ENCODE results near the gene ISL1.

The ISL1 gene

DNA sequence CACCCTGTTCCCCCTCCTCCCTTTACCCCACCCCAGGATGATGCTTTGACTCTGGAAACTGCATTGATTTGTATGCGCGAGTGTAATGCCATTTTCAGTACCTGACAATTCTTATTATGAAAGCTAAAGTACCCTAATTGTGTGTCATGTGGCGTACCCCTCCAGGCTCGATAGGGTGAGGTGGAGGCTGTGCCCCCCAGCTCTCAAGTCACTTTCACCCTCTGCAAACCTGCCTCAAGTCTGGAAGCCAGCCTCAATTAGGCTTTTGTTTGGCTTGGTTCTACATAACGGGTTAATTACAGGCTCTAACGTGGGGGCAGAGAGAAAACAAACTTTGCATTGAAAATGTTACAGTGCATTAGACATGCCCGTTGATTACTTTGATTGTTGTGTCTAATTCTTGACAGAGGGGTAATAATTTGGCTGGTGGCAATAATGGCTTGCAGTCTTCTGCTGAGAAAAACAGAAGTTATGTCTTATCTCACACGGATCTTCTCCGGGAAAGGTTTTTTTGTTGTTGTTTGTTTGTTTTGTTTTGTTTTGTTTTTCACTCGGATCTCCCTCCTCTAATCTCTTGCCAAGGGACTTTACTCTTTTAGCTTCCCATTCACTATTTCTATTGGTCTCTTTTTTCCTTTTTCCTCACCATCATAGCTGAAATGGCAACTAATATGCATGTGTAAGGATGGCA lies 12.6 kb downstream of the ISL1 start:
- H3K27me3 ChIP-seq (ENCODE audit: insufficient read depth, low read length, poor library complexity) = no peaks in the 10 kb centered on the region
- H3K36me3 ChIP-seq (ENCODE audit: insufficient read depth, low read length) = no peaks in the 10 kb centered on the region
- no peak overlapping the region for H3K4me3 ChIP-seq (ENCODE audit: low read depth in 1 of 2, low read length in 2 of 2)
- H3K27ac ChIP-seq (ENCODE audit: low read length) = no peak overlapping the region
- DNase-seq (no peak), ATAC-seq (ENCODE audit: insufficient read depth, low read depth) (no peak)
- no peaks in the 10 kb centered on the region for H3K79me2 ChIP-seq (ENCODE audit: insufficient read depth, low read length)
- no peaks in the 10 kb centered on the region for H3K4me1 ChIP-seq (ENCODE audit: insufficient read depth, low read length)
- H4K20me1 ChIP-seq (ENCODE audit: insufficient read depth, low read length) = no peaks in the 10 kb centered on the region
- TF ChIP-seq, protein P1, sequence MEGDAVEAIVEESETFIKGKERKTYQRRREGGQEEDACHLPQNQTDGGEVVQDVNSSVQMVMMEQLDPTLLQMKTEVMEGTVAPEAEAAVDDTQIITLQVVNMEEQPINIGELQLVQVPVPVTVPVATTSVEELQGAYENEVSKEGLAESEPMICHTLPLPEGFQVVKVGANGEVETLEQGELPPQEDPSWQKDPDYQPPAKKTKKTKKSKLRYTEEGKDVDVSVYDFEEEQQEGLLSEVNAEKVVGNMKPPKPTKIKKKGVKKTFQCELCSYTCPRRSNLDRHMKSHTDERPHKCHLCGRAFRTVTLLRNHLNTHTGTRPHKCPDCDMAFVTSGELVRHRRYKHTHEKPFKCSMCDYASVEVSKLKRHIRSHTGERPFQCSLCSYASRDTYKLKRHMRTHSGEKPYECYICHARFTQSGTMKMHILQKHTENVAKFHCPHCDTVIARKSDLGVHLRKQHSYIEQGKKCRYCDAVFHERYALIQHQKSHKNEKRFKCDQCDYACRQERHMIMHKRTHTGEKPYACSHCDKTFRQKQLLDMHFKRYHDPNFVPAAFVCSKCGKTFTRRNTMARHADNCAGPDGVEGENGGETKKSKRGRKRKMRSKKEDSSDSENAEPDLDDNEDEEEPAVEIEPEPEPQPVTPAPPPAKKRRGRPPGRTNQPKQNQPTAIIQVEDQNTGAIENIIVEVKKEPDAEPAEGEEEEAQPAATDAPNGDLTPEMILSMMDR (IDR thresholded peaks at IDR 0.05; ENCODE audit: borderline replicate concordance, extremely low read depth, low read length, poor library complexity, severe bottlenecking) = no peak
- no peak for TF ChIP-seq EZH2 (IDR thresholded peaks at IDR 0.05; ENCODE audit: borderline replicate concordance, low read depth, low read length, severe bottlenecking)
- H3K4me2 ChIP-seq (ENCODE audit: insufficient read depth, low read length) = no peak overlapping the region
- no peak overlapping the region for H3K9ac ChIP-seq (ENCODE audit: low read depth, low read length)
- H2AFZ ChIP-seq (ENCODE audit: low read depth, low read length) = no peak overlapping the region
- no peaks in the 10 kb centered on the region for H3K9me3 ChIP-seq (ENCODE audit: insufficient read depth, low read length, severe bottlenecking)

DNA sequence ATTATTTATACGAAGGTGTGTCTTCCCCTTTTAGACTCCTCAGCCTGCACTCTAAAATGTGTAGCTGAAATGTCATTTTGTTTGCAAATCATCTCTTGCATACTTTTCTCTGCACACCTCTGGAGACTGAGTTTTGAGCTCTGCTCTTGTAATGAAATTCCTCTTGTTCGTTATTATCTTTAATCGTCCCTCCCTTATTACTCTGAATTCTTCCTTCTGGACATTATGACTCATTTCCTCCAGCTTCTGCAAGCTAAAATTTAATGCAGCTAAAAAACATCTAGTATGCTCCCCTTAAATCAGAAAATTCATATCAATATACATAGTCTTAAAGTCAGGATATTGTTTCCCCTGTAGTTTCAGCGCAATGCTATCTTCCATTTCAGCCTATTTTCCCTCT lies 13.5 kb downstream of the ISL1 start:
- Histone ChIP-seq H2AFZ (ENCODE audit: low read depth, low read length) (no peak overlapping the region), H3K36me3 (ENCODE audit: insufficient read depth, low read length) (no peaks in the 10 kb centered on the region), H3K4me3 (ENCODE audit: low read depth in 1 of 2, low read length in 2 of 2) (no peak overlapping the region), H3K9ac (ENCODE audit: low read depth, low read length) (no peak overlapping the region), H3K27ac (ENCODE audit: low read length) (no peak overlapping the region), H3K27me3 (ENCODE audit: insufficient read depth, low read length, poor library complexity) (no peaks in the 10 kb centered on the region), H4K20me1 (ENCODE audit: insufficient read depth, low read length) (no peaks in the 10 kb centered on the region), H3K79me2 (ENCODE audit: insufficient read depth, low read length) (no peaks in the 10 kb centered on the region), H3K4me2 (ENCODE audit: insufficient read depth, low read length) (no peak overlapping the region), H3K9me3 (ENCODE audit: insufficient read depth, low read length, severe bottlenecking) (no peaks in the 10 kb centered on the region), H3K4me1 (ENCODE audit: insufficient read depth, low read length) (no peaks in the 10 kb centered on the region)
- ATAC-seq (ENCODE audit: insufficient read depth, low read depth) (no peak), DNase-seq (no peak)
- TF ChIP-seq, protein P1 (IDR thresholded peaks at IDR 0.05; ENCODE audit: borderline replicate concordance, extremely low read depth, low read length, poor library complexity, severe bottlenecking) = no peak
- TF ChIP-seq EZH2 (IDR thresholded peaks at IDR 0.05; ENCODE audit: borderline replicate concordance, low read depth, low read length, severe bottlenecking) = no peak

DNA sequence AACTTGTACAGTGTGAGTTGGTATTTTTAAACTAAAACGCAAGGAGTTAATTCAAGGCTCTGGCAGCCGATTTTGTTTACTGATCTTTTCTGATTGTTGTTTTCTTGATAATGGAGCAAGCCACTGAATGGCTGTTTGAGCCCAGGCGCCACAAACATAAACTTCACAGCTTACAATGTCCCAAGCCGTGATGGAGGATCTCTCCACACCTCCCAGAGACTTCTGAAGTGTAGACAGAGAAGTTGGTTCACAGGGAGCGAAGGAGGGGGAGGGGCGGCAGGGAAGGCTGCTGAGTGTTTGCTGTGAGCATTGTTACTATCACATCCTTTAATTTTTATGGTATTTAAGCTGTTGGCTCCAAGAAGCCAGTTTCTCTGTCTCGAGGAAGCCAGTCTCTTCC lies 14.7 kb downstream of the ISL1 start:
- Histone ChIP-seq H3K9ac (ENCODE audit: low read depth, low read length) (no peak overlapping the region), H3K9me3 (ENCODE audit: insufficient read depth, low read length, severe bottlenecking) (no peaks in the 10 kb centered on the region), H4K20me1 (ENCODE audit: insufficient read depth, low read length) (no peaks in the 10 kb centered on the region), H3K79me2 (ENCODE audit: insufficient read depth, low read length) (no peaks in the 10 kb centered on the region), H3K27me3 (ENCODE audit: insufficient read depth, low read length, poor library complexity) (no peaks in the 10 kb centered on the region), H3K4me3 (ENCODE audit: low read depth in 1 of 2, low read length in 2 of 2) (no peak overlapping the region), H3K27ac (ENCODE audit: low read length) (no peak overlapping the region), H3K4me1 (ENCODE audit: insufficient read depth, low read length) (no peaks in the 10 kb centered on the region), H3K4me2 (ENCODE audit: insufficient read depth, low read length) (no peak overlapping the region), H2AFZ (ENCODE audit: low read depth, low read length) (no peak overlapping the region), H3K36me3 (ENCODE audit: insufficient read depth, low read length) (no peaks in the 10 kb centered on the region)
- TF ChIP-seq EZH2 (IDR thresholded peaks at IDR 0.05; ENCODE audit: borderline replicate concordance, low read depth, low read length, severe bottlenecking) = no peak
- TF ChIP-seq, protein P1 (IDR thresholded peaks at IDR 0.05; ENCODE audit: borderline replicate concordance, extremely low read depth, low read length, poor library complexity, severe bottlenecking) = no peak
- no peak for ATAC-seq (ENCODE audit: insufficient read depth, low read depth)
- DNase-seq = no peak

Data from DND-41 (cell line).